HG03460 (cell line): Measurements from ENCODE around the gene DCK.

Experiments used
- ATAC-seq: cut with Tn5 transposase; IDR thresholded peaks from one replicate; pipeline ENCODE4 v1.9.1; 2021; ENCODE audit not compliant: unreplicated experiment

DCK gene

DNA sequence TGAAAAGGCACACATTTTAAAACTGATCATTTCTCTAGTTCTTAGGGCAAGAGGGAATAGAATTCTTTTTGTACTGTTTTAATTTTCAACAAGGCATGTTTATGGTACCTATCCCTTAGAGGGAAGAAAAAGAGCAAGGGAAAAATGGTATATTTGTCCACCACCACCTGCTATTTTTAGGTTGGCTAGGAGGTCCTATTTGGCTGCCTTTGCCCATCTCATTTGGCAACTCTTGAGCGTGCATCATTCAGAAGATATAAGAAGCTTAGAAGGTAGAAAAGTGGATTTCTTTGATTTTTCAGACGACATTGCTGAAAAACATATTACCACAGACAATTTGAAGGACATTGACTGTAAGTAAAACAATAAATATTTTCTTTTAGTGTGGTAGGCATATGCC is 69.0 kb downstream of the DCK start:
- ATAC-seq, result no peak

DNA sequence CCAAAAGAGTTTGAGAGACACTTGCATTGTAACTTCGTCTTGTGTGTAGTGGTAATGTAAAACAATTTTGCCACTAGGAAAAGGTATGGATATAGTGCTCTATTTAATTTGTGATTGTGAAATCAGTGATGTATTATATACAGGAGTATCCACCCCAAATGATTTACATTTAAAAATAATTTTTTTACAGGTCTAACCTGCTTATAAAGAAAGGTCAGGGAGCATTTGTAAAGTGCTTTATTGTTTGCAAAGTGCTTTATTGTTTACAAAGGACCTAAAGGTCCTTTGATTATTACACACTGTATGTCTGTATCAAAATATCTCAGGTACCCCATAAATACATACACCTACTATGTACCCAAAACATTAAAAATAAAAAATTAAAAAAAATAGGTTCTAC is 70.3 kb downstream of the DCK start:
- ATAC-seq, result no peak

- no peak for ATAC-seq
Observed at GRCh38 chr4:71064521-71064920, 71.1 kb downstream of the DCK start.

GRCh38 chr4:71065991-71066510 is 72.6 kb downstream of the DCK start:
- no peak for ATAC-seq

GRCh38 chr4:71066737-71067716 is 73.6 kb downstream of the DCK start:
- no peak for ATAC-seq

GRCh38 chr4:71069063-71069462 is 75.6 kb downstream of the DCK start:
- no peak for ATAC-seq

- ATAC-seq, result no peak
Observed at GRCh38 chr4:71070015-71070414, 76.6 kb downstream of the DCK start.

GRCh38 chr4:71074452-71075299 is 81.2 kb downstream of the DCK start:
- no peak for ATAC-seq
